Right renal pelvis (tissue), 4 donors: ENCODE measurements around the gene NOD1. TPM values are rescaled to one million over a fixed set of nuclear protein-coding genes. Genes with fewer than 3 reads are reported as not detected.
A peak's percentile ranks its signal among the peaks of the same experiment; 100 is the strongest.
"Not testable (repeated sequence)": the region's sequence is repeated elsewhere in the genome, so short reads cannot be mapped to it uniquely, and the experiment has no call there.

ENCODE experiments used
- DNase-seq, 4 donors: peaks; one replicate each; pipeline ENCODE4 v3.0.0-alpha.2; 2013; ENCODE audit warnings: low read depth in 4 of 4, low spot score in 3 of 4, missing footprints in 1 of 4
- polyA plus RNA-seq, 4 donors: library from polyadenylated mRNA; unstranded; fragments of 120-200 nt; gene quantifications; one replicate each; pipeline ENCODE4 v1.2.1, GENCODE V29; 2013; ENCODE audit not compliant: insufficient read length in 4 of 4

The NOD1 gene
- polyA plus RNA-seq, 4 donors: 7.2 to 9.5 (median 9.0) TPM

- DNase-seq: no peak
Observed at GRCh38 chr7:30505174-30505697, 26.7 kb upstream of the NOD1 start.

DNA sequence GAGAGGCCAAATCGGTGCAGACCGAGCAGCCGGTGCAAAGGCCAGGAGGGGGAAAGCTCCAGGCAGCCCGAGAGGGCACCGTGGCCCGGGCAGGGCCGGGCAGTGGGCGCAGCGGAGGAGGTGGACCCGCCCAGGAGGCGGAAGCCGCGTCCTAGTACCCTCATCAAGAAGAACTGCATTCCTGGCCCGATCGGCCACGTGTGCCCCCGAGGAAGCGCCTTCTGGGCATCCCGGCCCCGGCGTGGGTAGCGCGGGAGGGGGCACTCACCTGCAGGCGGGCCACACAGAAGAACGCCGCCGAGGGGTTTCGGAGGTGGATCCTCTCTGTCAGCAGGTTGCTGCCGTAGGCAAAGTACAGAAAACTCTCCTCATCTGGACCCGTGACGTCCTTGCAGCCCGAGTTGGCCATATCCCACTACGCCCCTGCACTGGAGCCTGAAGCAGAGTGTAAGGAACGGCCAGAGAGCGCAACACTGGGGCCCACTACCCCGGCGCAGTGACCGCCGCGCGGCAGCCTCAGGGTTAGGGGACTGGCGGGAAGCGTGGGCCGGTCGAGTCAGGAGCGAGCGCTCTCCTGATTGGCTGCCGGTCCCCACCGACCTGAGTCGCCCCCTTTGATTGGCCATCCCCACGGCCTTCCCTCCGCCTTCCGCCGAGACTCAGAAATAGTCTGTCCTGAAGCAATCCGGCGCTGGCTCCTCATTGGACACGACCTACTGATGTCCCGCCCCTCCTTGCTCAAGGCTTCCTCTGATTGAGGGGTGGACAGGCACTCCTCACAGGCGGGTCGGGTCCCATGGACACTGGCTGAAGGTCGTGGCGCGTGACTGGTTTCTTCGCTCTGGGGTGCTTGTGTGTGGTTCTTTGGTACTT is 26.0 kb upstream of the NOD1 start, which contains the start of gene GGCT:
GGCT (minus strand) TSS at position 529 of the 873 bp plus-strand sequence; CDS start at position 409, 120 bp downstream.
- DNase-seq: peak; percentile 94 to 96 (median 96)

GRCh38 chr7:30503274-30504212 is 25.0 kb upstream of the NOD1 start:
- no peak for DNase-seq

- no peak for DNase-seq
Observed at GRCh38 chr7:30502470-30503251, 24.1 kb upstream of the NOD1 start.

- DNase-seq: no peak
Observed at GRCh38 chr7:30501264-30501663, 22.7 kb upstream of the NOD1 start.

- no peak for DNase-seq
Observed at GRCh38 chr7:30493228-30493627, 14.6 kb upstream of the NOD1 start.

DNA sequence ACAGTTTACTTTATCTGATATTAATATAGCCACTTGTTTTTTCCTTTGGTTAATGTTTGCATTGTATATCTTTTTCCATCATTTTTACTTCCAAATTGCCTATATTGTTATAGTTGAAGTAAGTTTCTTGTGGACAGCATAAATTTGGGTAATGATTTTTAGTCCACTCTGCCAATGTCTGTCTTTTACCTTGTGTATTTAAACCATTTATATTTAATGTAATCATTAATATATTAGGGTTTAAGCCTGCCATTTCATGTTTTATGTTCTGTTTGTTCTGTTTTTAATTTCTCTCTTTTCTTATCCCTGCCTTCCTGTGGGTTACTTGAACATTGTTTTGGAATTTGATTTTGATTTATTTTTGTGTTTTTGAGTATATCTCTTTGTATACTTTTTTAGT is 12.8 kb upstream of the NOD1 start:
- no peak for DNase-seq

DNA sequence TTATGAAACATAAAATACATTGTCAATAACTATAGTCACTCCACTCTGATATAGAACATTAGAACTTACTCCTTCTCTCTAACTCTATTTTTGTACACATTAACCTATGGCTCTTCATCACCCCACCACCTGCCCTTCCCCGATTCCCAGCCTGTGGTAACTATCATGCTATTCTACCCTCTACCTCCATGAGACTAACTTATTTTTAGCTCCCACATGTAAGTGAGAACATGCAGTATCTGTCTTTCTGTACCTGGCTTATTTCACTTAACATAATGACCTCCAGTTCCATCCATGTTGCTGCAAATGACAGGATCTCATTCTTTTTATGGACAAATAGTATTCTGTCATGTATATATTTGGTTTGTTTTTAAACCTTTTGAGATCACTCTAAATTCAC is 8.8 kb upstream of the NOD1 start:
- no peak for DNase-seq

- DNase-seq: no peak
Observed at GRCh38 chr7:30485667-30486066, 7.1 kb upstream of the NOD1 start.

DNA sequence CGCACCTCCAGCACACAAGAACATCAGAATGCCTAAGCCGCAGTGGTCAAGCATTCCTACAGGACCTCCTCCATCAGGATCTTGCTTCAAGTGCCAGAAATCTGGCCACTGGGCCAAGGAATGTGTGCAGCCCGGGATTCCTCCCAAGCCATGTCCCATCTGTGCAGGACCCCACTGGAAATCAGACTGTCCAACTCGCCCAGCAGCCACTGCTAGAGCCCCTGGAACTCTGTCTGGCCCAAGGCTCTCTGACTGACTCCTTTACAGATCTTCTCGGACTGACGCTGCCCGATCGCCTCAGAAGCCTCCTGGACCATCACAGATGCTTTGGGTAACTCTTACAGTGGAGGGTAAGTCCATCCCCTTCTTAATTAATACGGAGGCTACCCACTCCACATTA is 2.8 kb upstream of the NOD1 start:
- DNase-seq: not testable (repeated sequence)

- no peak for DNase-seq
Observed at GRCh38 chr7:30479202-30480120, 877 bp upstream of the NOD1 start.

DNA sequence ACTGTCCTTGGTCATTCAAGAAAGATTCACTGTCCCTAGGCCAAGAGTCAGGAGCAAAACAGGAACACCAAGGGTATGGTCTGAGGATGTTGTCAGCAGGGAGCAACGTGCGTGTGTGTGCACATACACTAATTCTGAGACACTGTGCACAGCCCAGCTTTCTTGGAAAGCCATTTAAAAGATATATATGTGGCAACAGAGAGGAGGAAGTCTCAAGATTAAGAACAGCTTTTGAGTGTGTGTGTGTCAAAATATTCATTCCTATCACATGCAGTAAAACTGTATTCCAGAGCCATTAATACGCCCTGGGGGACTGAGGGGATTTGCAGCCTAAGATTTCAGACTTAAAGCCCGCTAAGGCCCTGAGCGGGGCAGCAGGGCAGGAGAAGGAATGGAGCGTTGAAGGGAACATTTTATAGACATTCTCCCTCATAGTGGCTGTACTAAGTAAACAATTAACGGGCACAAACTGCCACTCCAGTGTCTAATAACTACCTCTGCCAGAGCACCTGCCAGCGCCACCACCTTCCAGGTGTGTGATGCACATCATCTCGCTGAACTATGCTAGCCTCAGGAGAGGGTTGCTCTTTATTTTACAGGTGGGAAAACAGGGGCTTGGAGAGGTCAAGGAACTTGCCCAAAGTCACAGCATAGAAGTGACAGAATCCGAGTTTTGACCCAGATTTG is 2.0 kb downstream of the NOD1 start:
- no peak for DNase-seq

DNA sequence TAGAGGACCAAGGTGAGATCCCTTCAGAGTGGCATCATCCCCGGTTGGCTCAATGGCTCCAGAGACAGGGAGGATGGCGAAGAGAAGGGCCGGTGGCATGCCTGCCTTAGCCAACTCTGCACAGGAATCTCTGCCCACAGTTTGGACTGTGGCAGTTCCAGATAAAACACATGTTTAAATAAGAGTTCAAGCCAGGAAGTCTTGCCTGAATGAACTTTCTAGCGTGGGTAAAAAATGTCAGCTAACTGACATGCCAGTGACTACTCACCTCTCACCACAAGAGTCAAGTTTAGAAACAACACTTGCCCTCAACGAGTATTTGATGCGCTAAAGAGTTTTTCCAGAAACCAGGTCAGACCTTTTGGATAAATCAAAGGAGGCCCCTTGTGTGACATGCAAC is 3.0 kb downstream of the NOD1 start:
- no peak for DNase-seq

DNA sequence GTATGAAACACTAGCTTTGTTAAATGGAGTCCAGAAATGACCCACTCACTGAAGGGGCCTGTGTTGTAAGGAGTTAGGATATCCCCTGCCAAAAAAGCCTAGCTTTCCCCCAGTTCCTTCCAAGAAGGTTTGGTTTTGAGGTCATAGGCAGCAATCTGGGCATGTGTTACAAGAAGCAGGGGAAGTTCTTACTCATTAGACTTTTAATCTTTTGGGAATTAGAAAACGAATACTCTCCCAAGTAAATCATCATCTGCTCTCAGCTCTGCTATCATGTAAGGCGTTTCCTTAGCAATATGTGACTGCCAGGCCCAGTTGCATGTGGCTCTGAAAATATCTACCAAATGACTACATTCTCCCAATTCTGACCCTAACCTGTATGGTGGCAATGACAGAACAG is 3.7 kb downstream of the NOD1 start:
- no peak for DNase-seq

- no peak for DNase-seq
Observed at GRCh38 chr7:30474485-30474884, 4.1 kb downstream of the NOD1 start.

DNA sequence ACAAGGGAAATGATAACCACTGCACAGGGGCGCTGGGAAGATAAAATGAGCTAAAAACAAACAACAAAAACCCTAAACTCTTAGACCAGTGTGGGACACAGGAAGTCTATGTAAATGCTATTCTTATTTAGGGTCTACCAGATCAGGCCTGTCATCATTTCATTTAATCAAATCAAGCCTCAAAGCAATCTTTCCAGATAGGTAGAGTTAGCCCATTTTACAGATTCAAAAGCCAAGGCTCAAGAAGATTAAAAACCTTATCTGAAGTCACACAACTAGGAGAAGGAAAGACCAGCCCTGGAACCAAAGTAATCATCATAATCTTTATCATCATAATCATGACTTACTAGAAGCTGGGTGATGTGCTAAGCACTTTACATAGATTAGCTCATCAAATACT is 4.7 kb downstream of the NOD1 start:
- no peak for DNase-seq

DNA sequence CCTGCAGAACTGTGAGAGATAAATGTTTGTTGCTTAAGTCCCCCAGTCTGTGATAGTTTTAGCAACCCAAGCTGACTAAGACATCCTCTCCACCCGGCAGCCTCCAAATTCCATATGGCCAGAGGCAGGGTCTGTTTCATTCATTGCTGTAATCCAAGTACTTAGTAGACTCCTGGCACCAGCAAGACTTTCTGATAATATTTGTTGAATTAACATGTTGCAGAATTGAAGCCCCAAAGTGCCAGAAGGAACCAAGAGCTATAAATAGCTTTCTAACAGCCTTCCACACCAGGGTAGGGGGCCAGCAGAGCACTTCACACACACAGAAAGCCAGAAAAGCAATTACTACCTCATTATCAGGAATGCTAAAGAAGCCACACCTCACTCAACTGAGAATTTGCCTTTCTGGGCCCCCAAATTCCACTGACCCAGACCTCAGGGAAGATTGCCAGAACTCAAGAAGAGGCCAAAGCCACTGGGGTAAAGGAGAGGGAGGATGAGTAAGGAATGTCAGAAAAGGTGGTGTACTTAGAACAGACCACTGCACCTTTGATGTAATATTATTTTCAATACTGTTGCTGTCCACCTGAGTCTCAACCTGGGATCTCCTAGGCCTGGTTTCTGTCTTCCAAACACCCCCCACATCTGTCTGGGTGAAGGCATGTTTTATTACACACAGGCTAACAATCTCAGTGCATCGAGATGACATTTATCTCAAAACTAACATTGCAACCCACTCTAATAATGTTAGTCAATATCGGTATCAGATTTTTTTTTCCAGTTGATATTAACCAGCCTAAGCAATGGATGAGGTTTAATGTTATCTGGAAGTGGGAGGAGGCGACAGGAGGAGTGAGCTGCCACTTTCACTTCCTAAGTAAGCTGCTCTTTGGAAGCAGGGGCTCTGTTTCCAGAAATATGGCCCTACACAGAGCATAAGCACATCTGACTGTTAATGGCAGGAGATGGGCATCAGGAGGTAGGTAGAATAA is 5.5 kb downstream of the NOD1 start:
- DNase-seq: no peak
